ENCODE measurements around the gene MANF.
"Not testable (repeated sequence)": the region's sequence is repeated elsewhere in the genome, so short reads cannot be mapped to it uniquely, and the experiment has no call there.

The MANF gene

DNA sequence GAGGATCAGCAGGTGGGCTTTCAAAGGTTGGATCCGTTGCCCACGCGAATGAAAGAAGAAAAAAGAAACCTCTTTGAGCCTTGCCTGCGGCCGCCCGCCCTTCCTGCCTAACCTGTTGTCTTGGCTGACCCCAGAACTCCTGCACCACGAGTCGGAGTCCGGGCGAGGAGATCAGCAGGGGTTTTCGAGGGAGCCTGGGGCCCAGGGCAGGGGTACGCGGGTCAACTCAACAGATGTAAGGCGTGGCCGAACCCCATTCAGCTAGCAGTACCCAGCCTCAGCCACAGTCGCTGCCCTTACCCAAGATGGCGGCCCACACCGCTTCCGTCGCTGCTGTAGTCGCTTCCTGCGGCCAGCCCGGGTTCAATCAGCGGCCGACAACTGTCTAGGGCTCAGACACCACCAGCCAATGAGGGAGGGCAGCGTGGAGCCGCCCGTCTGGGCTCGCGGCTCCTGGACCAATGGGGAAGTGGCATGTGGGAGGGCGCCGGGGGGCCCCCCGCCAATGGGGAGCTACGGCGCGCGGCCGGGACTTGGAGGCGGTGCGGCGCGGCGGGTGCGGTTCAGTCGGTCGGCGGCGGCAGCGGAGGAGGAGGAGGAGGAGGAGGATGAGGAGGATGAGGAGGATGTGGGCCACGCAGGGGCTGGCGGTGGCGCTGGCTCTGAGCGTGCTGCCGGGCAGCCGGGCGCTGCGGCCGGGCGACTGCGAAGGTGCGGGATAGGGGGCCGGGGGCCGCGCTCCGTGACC, at the start of gene MANF:
Gene MANF, plus strand, starts transcription at position 566 of the 748 bp plus-strand sequence. Its CDS starts 52 bp downstream, at position 618.
- DNase-seq: peak; percentile 98

DNA sequence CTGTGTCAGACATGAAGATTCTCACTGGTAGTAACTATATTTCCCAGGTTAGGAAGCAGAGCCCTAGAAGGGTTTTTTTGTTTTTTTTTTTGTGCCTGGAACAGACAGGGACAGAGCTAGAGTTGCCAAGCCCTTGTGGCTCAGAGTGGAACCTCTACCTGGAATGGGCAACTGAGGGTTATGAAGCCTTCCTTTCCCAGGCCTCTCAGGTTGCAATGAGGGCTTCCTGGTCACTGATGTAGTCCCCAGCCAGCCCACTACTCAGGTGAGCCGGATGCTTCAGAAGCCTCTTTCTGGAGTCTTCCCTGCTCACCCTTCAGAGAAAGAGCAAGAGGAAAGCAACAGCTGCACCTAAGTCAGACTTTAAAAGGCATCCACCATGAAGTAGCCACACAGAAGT, 48.8 kb upstream of the MANF start:
- no peak for DNase-seq

DNA sequence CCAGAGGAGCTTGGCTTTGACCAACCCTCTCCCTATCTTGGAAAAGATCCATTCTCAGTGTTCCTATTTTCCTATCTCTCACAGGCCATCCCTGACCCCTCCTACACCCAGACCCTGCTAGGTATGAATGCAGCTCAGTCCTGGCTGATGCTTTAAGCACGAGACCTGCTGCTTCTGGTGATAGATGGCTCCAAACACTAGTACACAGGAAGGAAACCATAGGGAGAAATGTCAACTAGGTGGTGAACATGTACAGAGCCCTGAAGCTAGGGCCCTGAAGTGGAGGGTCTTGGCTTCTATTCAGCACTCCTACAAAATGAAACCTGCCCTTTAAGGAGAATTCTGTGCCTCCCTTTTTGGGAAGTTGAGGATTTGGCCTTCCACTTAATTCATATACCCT, 47.4 kb upstream of the MANF start:
- no peak for DNase-seq

DNA sequence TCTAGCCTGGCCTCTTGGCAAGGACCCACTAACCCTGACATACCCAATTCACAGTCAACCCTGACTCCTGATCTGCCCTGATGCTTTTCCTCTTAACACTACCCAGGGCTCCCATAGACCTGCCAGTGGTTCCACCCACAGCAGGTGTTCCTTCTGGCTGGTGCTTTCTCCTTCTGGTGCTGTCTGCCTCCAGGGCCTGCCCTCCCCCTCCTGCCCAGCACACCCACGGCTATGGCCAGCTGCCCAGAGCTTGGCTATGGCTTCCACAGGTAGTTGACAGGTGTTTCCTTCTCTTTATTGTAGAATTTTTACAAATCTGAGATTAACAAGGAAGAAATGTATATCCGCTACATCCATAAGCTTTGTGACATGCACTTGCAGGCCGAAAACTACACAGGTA, 46.5 kb upstream of the MANF start:
- no peak for DNase-seq

DNA sequence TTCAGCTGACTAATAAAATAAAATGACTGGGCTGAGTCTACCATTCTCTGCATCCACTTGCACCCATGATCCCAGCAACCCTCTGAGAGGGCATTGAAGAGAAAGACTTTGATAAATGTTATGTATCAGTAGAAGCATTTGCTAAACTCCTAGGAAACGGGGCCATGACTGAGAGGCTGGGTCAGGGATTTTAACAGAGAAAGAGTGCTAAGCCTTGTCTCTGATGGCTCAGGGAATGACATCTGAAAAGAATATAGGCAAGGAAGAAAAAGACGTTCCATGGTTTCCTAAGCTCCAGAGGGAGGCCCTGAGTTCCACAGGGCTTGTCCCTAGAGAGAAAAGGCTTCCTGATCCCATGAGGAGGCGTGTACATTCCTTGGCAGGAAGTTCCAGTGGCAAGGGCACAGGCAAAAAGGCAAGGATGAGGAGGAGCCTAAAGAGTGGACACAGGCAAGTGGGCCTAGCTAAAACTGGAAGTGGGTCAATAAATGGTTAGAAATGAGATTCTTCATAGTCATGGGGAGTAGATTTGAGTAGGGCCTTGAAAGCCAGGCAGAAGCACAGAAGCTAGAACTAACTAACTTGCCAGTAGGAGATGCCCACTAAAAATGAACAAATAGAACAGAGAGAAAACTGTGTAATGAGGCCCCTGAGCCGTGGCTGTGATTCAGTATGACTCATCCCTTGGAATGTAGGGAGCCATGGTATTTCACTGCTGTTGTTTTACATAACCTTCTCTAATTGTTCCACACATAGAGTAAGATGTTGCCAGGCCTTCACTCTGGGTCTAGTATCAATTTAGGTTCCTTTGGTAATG, 44.9 kb upstream of the MANF start:
- no peak for DNase-seq

DNA sequence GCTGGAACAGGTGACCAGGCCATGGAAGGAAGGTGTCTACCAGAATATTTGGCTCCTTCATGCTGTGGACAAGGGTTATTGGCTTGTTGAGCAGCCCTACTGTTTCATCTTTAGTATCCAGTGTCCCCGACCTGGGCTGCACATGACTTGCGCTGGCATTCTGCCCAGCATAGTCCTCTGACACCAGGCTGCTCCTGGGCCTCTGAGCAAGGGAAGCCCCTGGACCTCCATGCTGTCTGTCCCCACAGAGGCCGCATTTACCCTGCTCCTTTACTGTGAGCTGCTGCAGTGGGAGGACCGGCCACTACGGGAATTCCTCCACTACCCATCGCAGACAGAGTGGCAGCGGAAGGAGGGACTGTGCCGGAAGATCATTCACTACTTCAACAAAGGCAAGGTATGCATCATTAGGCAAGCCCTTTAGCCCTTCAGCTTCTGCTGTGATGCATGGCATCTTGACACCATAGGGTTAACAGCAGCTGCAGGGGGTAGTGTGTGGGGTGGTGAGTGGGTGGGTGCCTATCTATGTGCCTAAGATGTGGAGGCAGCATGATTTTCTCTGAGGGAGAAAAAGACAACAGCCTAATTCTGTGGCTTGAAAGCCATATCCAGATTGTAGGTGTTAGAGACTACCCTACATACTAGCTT, 44.0 kb upstream of the MANF start:
- no peak for DNase-seq

DNA sequence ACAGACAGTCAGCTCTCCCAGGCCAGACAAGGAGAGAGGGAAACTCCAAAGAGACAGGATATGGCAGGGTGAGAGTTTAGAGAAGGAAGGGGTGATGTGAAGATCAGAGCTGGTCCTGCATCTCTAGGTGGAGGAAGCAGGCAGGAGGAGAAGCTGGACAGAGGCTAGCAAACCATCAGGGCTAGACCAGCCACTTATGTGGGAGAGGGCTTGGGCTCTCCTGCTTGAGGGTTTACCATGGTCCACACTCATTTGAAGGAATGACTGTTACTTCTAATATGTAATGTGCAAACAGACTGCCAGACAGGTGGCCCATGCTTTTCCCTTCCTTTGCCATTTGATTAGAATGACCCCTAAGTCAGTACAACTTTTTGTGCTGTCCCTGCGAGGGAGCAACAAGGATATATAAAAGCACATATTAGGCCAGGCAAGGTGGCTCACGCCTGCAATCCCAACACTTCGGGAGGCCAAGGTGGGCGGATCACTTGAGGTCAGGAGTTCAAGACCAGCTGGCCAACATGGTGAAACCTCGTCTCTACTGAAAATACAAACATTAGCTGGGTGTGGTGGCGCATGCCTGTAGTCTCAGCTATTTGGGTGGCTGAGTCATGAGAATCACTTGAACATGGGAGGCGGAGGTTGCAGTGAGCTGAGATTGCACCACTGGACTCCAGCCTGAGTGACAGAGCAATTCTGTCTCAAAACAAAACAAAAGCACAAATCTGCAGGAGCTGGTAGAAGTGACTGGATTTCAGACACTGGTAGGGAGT, 41.0 kb upstream of the MANF start:
- DNase-seq: no peak

DNA sequence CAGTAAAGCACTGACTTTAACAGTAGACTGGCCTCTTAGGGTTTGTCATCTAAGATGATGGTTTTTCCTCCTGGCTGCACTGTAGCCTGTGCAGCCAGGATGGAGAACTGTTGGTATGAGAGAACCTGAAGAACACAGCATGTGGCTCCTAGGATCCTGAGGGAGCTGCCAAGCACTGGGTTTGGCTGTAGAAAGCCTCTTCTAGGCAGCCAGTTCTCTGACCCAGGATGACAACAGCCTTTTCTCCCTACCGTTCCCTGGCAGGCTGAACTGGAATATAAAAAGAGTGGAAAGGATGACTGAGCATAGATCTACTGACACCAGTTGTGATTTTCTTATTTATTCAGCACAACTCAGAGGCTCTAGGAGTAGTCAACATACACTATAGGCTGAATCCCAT, 34.3 kb upstream of the MANF start:
- no peak for DNase-seq

DNA sequence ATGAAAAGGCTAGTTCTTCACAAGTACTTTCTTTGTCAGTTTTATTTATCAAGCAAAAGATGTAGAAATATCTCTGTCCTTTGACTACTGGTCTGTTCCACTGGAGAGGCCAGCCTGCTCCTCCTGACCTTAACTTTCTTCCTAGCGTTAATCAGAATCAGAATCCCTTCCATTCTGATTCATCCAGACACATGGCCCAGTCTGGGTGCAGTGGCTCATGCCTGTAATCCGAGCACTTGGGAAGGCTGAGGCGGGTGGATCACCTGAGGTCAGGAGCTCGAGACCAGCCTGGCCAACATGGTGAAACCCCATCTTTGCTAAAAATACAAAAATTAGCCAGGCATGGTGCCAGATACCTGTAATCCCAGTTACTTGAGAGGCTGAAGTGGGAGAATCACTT, 32.0 kb upstream of the MANF start:
- no peak for DNase-seq

DNA sequence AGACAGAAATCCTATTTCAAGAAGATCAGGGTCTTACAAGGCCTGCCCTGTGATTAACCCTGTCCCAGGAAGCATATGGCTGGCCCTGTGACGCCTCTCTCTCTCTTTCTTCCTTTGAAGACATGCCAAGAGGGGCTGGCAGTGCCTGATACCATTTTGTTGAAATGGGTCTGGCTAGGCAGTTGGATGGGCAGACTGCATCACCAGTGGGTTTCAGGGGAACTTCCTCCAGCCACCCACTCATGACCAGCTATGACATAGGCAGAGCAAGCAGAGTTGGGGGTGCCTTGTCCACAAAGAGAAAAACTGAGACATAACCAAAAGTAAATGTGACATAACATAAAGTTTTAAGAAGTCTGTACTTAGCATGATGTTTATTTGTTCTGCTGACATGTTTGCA, 31.4 kb upstream of the MANF start:
- no peak for DNase-seq

DNA sequence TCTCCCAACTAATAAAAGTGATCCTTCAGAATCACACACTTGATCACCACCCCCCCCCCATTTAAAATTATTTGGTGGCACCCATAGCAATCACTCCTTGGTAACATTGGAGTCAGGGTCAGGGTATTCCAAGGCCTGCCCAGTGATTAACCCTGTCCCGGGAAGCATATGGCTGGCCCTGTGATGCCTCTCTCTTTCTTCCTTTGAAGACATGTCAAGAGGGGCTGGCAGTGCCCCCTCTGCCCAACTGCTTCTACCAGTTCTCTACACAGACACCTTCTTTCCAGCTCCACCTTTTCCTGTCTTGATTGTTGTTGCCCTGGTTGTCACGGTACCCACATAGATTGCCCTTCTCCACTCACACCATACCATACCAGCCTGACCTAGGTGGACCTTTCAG, 30.9 kb upstream of the MANF start:
- no peak for DNase-seq

DNA sequence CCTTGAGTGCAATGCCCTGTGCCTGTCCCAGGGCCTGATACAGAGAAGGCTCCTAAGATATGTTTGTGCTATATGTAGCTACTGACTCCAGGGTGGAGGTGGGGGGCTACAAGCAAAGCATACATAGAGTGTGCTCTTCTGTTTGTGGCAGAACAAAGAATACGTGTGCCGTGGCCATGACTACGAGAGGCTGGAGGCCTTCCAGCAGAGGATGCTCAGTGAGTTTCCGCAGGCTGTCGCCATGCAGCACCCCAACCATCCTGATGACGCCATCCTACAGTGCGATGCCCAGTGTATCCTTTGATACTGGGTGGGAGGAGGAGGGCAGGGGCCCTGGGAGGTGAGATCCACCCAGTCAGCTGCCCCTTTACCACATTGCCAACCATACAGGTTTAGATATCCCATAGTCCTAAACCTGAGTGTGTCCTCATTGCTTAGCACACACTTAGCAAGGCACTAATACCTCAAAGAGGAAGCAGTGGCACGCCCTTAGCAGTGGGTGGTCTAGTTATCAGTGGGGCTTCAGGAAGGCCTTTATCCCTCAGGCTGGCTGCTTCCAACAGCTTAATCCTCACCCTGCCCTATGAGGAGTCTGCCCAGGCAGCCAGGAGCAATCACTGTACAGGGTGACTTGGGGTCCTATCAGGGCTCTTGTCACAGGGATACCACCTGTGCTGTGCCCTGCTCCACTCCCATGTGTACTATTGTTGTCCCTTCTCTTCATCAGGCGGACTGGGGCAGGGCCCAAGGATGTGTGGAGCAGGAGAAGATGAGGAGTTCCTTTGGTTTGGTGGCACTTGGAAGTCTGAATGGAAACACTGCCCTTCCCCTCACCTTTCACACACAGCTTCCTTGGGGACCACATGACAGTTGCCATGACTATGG, 30.1 kb upstream of the MANF start:
- DNase-seq: no peak

DNA sequence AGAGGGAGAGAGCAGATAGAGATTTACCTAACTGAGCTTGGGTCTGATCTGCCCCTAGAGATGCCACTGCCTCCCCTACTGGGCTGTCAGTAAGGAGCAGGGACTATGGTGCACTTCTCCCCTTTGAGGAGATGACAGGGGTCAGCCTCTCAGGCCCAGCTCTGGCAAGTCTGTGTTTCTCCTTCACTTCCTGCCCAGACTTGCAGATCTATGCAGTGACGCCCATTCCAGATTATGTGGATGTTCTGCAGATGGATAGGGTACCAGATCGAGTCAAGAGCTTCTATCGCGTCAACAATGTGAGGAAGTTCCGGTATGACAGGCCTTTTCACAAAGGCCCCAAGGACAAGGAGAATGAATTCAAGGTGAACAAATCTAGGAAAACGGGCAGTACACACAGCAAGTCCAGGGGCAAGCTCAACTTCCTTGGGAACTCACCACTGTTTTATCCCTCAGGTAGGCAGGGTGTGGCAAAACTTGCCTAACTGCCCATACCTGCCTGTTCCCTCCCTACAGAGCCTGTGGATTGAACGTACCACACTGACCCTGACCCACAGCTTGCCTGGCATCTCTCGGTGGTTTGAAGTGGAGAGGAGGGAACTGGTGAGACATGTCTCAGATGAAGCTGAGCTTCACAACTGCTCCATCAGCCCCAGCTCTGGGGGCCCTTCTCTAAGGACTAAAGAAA, 29.1 kb upstream of the MANF start:
- DNase-seq: no peak

DNA sequence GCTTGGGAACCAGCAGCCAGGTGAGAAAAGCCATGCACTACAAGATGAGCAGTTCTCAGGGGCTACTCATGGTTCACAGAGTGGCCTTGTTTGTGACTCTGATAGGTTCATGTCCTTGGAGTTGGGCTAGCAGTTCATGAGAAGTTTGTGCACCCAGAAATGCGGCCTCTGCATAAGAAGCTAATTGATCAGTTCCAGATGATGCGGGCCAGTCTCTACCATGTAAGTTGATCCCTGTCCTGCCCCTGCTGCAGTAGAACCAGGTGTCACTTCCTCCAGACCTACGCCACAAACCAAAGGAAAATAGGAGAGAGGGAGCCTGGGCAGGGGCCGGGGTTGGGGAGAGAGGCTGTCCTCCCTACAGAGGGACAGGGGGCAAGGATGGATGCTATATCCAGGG, 27.2 kb upstream of the MANF start:
- DNase-seq: no peak

DNA sequence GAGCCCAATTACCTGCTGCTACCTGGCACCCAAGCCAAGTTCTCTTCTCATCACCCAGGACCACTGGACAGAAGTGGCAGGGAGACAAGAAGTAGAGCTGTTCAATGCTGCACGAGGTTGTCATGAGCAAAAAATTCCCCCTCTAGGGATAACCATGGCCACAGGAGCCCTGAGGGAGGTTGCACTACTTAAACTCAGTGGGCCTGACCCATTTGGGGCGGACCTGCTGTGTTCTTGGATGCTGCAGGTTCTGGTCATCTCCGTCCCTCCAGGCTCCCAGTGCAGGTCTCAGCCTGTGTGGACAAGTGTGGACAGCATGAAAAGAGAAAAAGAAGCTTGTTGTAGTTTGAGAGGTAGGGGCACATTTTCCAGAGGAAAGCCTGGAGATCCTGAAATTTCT, 26.1 kb upstream of the MANF start:
- DNase-seq: no peak

DNA sequence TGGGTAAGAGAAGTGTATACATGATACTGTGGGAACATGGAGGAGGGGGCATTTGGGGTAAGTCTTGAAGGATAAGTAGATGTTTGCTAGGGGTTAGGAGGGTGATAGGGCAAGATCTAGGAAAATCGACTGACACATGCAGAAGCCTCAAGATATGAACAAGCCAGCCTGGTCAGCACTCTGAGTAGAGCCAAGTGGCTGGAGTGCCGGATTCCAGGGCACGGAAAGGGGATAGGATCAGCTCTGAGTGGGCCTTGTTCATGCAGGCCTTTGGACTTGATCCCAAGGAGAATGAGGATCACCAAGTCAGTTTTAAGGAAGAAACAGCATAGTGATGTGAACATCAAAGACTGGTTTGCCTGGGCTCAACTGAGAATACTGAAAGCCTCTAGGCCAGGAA, 24.3 kb upstream of the MANF start:
- no peak for DNase-seq

DNA sequence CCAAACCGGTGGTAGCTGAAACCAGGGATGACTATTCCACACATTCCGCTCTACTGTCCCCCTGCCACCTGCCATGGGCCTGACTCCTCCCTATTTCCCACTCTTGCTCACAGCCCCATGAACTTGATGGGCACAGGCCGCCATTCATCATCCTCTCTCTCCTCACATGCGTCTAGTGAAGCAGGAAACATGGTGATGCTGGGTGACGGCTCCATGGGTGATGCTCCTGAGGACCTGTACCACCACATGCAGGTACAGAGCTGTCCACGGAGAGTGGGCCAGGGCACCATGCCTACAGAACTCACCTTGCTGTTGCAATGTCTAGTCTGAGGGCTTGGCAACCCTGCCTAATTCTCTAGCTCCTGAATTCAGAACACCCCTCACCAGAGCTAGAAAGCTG, 23.3 kb upstream of the MANF start:
- no peak for DNase-seq

DNA sequence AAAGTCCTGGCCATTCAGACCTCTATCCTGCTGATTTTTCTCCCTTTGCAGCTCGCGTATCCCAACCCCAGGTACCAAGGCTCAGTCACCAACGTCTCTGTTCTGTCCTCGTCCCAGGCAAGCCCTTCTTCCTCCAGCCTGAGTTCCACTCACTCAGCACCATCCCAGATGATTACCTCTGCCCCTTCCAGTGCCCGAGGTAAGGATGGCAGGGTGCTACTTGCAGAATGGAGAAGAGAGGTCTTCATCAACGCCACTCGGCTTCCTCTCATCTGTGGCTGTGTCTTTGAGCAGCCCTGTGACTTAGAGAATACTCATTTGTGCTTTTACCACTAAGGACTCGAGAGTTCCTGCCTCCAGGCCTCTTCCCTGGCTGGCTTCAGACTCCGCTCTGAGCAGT, 22.6 kb upstream of the MANF start:
- DNase-seq: no peak

DNA sequence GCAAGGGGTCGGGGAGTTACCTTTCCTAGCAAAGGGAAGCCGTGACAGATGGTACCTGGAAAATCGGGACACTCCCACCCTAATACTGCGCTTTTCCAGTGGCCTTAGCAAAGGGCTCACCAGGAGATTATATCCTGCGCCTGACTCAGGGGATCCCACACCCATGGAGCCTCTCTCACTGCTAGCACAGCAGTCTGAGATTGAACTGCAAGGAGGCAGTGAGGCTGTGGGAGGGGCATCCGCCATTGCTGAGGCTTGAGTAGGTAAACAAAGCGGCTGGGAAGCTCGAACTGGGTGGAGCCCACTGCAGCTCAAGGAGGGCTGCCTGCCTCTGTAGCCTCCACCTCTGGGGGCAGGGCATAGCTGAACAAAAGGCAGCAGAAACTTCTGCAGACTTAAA, 16.8 kb upstream of the MANF start:
- not testable (repeated sequence) for DNase-seq

DNA sequence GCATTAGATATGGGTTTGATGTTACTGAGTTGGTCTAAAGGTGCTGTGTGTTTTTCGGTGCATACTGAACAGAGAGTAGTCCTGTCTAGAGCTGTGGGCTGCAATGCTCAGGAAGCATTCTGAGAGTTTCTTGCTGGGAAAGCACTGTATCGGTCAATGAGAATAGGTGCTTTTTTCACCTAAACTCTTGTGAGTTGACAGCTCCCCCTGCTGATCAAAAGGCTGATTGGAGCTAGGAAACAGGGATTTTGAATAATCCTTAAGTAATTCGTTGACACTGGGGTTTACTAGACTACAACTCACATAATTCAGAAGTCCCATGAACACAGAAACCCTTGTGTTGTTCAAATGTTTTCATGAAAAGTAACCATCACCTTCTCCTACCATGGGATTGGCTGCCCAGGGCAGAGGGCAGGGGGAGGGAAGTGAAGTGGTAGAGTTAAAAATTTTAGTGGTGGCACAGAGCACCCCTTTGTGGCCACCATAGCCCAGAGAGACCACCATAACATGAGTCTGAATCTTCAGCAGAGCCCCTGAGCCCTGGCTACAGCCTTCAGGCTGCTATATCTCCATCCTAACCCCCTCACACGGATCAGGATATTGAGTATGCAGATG, 13.0 kb upstream of the MANF start:
- DNase-seq: peak; percentile 44

Measured in activated naive CD4-positive, alpha-beta T cell treated with Interleukin-2 at 50 U/mL for 16 hours (primary cell).